NCI-H2227 (cell line): ENCODE data around the gene RCC1.
A peak's percentile ranks its signal among the peaks of the same experiment; 100 is the strongest.
"Not testable (repeated sequence)": the region's sequence is repeated elsewhere in the genome, so short reads cannot be mapped to it uniquely, and the experiment has no call there.

Source experiments
- DNase-seq: peaks from one replicate; lab custom pipeline; 2025; ENCODE audit not compliant: unreplicated experiment; lab: John Stamatoyannopoulos, UW

RCC1 gene, protein sequence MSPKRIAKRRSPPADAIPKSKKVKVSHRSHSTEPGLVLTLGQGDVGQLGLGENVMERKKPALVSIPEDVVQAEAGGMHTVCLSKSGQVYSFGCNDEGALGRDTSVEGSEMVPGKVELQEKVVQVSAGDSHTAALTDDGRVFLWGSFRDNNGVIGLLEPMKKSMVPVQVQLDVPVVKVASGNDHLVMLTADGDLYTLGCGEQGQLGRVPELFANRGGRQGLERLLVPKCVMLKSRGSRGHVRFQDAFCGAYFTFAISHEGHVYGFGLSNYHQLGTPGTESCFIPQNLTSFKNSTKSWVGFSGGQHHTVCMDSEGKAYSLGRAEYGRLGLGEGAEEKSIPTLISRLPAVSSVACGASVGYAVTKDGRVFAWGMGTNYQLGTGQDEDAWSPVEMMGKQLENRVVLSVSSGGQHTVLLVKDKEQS

GRCh38 chr1:28505406-28506187 is at the start of gene RCC1:
Gene RCC1, plus strand, starts transcription at chr1:28506043. Its CDS starts 23,824 bp downstream, at chr1:28529867.
- peak; percentile 99 for DNase-seq

- DNase-seq, result no peak
Measured at GRCh38 chr1:28456078-28456477, 49.8 kb upstream of the RCC1 start.

- DNase-seq, result no peak
Measured at GRCh38 chr1:28457678-28458077, 48.2 kb upstream of the RCC1 start.

GRCh38 chr1:28458237-28459228 is 47.3 kb upstream of the RCC1 start:
- DNase-seq, result no peak

DNA sequence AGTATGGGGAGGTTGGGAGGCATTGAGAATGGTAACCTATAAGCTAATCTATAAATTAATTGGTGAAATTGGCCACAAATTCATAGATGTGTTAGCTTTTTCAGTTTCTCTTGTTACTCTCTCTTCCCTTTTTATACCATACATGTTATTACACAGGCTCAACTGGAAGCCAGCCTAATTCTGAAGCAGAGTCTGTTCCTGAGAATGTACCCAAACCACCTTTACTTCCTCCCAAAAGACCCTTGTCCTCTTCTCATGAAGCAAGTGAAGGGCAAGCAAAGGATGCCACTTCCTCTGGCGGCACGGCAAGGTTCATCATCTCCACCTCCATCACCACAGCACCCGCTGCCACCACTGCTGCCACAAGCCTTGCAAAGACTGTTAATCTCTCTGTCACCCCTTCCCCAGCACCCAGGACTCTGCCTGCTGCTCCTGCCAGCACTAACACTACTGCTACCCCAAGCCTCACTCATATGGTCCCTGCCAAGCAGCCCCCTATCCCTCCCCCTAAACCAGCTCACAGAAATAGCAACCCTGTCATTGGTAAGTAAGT is 39.5 kb upstream of the RCC1 start:
- DNase-seq, result no peak

- DNase-seq, result no peak
Measured at GRCh38 chr1:28470146-28470545, 35.7 kb upstream of the RCC1 start.

GRCh38 chr1:28479497-28479896 is 26.3 kb upstream of the RCC1 start:
- not testable (repeated sequence) for DNase-seq

GRCh38 chr1:28480308-28480707 is 25.5 kb upstream of the RCC1 start:
- no peak for DNase-seq

GRCh38 chr1:28482138-28482537 is 23.7 kb upstream of the RCC1 start:
- DNase-seq, result no peak

- DNase-seq, result peak; percentile 49
Measured at GRCh38 chr1:28482702-28483101, 23.1 kb upstream of the RCC1 start.

- DNase-seq, result no peak
Measured at GRCh38 chr1:28494737-28495136, 11.1 kb upstream of the RCC1 start.

- no peak for DNase-seq
Measured at GRCh38 chr1:28499553-28499952, 6.3 kb upstream of the RCC1 start.

DNA sequence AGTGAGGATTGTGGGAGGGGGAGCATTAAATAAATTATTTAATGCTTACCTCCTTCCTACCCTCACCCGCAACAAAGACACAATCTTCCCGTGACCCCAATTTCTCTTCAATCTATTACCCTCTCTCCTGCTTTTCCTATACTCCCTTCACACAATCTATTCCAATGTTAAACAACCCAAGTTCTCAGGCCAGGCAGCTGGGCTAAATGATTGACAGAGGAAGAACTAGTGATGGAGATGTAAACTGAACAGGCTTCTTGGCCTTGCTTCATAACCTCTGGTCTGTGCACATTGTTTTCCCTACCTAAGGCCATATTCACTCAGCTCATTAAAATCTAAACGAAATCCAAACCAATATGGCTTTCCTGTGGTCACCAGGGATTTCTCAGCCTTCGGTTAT is 3.9 kb upstream of the RCC1 start:
- DNase-seq, result no peak

- no peak for DNase-seq
Measured at GRCh38 chr1:28503117-28503516, 2.7 kb upstream of the RCC1 start.

GRCh38 chr1:28506907-28507246 is 1.0 kb downstream of the RCC1 start:
- DNase-seq, result no peak

DNA sequence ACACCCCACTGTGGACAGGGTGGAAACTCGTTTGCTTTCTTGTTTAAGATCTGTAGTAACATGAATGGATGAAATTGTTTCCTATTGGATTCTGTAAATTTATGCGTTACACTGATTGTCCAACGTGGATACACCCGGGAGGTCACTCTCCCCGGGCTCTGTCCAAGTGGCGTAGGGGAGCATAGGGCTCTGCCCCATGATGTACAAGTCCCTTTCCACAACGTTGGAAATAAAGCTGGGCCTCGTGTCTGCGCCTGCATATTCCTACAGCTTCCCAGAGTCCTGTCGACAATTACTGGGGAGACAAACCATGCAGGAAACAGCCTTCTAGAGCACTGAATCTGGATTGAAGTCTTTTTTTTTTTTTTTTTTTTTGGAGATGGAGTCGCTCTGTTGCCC is 1.4 kb downstream of the RCC1 start:
- DNase-seq, result no peak

DNA sequence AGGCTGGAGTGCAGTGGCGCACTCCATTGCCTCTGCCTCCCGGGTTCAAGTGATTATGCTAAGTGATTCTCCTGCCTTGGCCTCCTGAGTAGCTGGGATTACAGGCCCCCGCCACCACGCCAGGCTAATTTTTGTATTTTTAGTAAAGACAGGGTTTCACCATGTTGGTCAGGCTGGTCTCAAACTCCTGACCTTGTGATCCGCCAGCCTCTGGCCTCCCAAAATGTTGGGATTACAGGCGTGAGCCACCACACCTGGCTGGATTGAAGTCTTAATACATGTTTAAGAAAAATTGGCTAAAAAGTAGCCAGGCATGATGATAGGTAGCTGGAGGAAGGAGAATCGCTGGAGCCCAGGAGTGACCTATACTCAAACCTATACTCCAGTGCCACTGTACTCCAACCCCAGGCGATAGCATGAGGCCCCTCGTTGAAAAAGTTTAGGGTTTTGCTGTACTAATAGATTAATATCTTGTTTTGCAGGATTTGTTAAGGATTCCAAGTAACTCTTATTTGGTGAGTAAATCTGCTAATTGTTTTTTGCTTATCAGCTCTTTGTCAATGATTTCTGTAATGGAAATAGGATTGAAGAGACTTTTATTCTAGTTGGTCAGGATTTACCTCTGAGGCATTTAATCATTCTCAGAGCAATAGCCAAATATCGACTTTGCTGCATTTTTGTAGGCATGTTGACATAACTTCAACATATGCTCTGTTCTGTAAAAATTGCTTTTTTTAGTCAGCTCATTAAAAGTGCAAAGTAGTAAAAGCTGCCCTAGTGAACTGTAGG is 2.0 kb downstream of the RCC1 start:
- DNase-seq, result no peak

DNA sequence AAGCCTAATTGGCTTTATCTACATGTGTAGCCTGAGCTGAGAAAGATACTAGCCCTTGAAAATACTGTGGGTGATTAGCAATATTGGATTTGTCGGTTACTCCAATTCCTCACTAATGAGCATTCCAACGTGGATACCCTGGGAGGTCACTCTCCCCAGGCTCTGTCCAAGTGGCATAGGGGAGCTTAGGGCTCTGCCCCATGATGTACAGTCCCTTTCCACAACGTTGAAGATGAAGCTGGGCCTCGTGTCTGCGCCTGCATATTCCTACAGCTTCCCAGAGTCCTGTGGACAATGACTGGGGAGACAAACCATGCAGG is 2.6 kb downstream of the RCC1 start:
- no peak for DNase-seq

- no peak for DNase-seq
Measured at GRCh38 chr1:28509705-28510272, 3.9 kb downstream of the RCC1 start.
